Stomach (tissue), 9 donors: Measurements from ENCODE around the gene C2CD2. TPM values are rescaled to one million over a fixed set of nuclear protein-coding genes. Genes with fewer than 3 reads are reported as not detected.

Source experiments
- DNase-seq, 2 donors: peaks; one replicate each; pipeline versions ENCODE4 v3.0.0 to v3.0.0-alpha.2; 2013 to 2019
- H3K27ac ChIP-seq, 5 donors: fragments of 200-600 bp in 4 of 5; sonication (generic) in 4 of 5; one replicate each; pipeline ENCODE4 v1.5.1; 2013 to 2019; ENCODE audit warnings: mild to moderate bottlenecking in 1 of 5, moderate library complexity in 1 of 5
- H3K27me3 ChIP-seq, 3 donors: fragments of 200-600 bp; sonication (generic); one replicate each; pipeline ENCODE4 v1.5.1; 2017 to 2019; ENCODE audit warnings: mixed run types in 1 of 3
- H3K36me3 ChIP-seq, 4 donors: fragments of 200-600 bp; sonication (generic); 1 replicate in 3 of 4; 2 replicates in 1 of 4; pipeline ENCODE4 v1.5.1; 2016 to 2019
- H3K4me1 ChIP-seq, 4 donors: fragments of 200-600 bp; sonication (generic); one replicate each; pipeline ENCODE4 v1.5.1; 2016 to 2019
- H3K4me3 ChIP-seq, 4 donors: fragments of 200-600 bp; sonication (generic) in 3 of 4; one replicate each; pipeline ENCODE4 v1.5.1; 2016 to 2019; ENCODE audit warnings: mild to moderate bottlenecking in 1 of 4
- H3K9me3 ChIP-seq, 4 donors: fragments of 200-600 bp; sonication (generic); one replicate each; pipeline ENCODE4 v1.5.1; 2016 to 2019
- CTCF ChIP-seq, 7 experiments: fragments of 450-650 bp in 4 of 7; fragments of 200-600 bp in 3 of 7; sonication (generic) in 3 of 7; IDR thresholded peaks; one replicate each; pipeline ENCODE4 v1.5.1; 2016 to 2019; ENCODE audit warnings: antibody characterized with exemption in 7 of 7, control low read depth in 2 of 7, mild to moderate bottlenecking in 1 of 7
- EP300 ChIP-seq: sonication (generic); formaldehyde crosslinking; IDR thresholded peaks from one replicate; pipeline ENCODE4 v1.6.1; 2017; ENCODE audit warnings: antibody characterized with exemption
- POLR2A ChIP-seq, 4 donors: fragments of 450-650 bp; IDR thresholded peaks; one replicate each; pipeline ENCODE4 v1.6.1; 2016; ENCODE audit warnings: antibody characterized with exemption in 4 of 4, control low read depth in 2 of 4, mild to moderate bottlenecking in 1 of 4, moderate library complexity in 1 of 4
- POLR2AphosphoS5 ChIP-seq, 3 donors: sonication (generic); formaldehyde crosslinking; IDR thresholded peaks; one replicate each; pipeline ENCODE4 v1.6.1; 2016; ENCODE audit warnings: antibody characterized with exemption in 3 of 3
- WGBS, 5 donors: extraction: QIAGEN DNeasy Blood & Tissue Kit in 3 of 5; methylation state at CpG; one replicate each; pipeline versions ENCODE4 v1.1.5 to v1.1.7; 2013 to 2018; 5-methylcytosine and 5-hydroxymethylcytosine counted together
- intact Hi-C: fragments of 100-400 bp; cut with DNase I; formaldehyde crosslinking; loops from one replicate; pipeline ENCODE4 v1.15.1; 2023; ENCODE audit warnings: low total_unique reads
- polyA plus RNA-seq, 3 donors: library from polyadenylated mRNA; stranded (reverse); fragments of 200-250 nt; gene quantifications; one replicate each; pipeline ENCODE4 v1.2.3, GENCODE V29; 2013
- total RNA-seq, 5 donors: library from RNA; depleted of rRNA; stranded (reverse); fragments of >200 nt; gene quantifications; one replicate each; pipeline versions ENCODE4 v1.1.0 to v1.2.3, GENCODE V29; 2014 to 2016
- donor health status: healthy with polysubstance abuse.
- donor health status: Bipolar disorder and iron deficiency.
- donor health status: healthy.

Gene C2CD2
- total and polyA plus RNA-seq, 8 donors: 4.6 to 31.9 (median 16.0) TPM

DNA sequence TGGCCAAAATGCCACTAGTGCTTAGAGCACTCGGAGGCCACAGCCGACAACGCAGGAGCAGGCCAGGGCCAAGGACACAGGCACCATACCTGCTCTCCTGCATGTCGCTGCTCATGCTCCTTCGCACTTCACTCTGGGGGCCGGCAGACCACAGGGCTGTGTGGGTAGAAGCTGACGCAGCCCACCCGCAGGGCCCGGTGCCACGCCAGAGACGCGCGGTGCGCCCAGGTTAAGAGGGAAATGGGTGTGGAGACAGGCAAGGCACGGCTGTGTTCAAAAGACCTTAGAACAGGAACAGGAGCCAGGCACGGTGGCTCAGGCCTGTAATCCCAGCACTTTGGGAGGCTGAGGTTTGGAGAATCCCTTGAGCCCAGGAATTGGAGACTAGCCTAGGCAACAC, 61.1 kb downstream of the C2CD2 start:
- intact Hi-C loops: no loop called here
- H3K36me3 ChIP-seq: peaks cover 4 to 64% (median 49%) of the 10 kb centered on the region in 4 donors
- 92 to 98% (median 95%) methylated on average over 12 to 16 of the region's 16 CpGs for WGBS, 5 donors

GRCh38 chr21:41891132-41891531, 62.7 kb downstream of the C2CD2 start:
- Histone ChIP-seq H3K27me3 (no peaks in the 10 kb centered on the region), H3K36me3 (peaks cover 4 to 60% (median 46%) of the 10 kb centered on the region in 4 donors), H3K27ac (no peak overlapping the region), H3K9me3 (no peaks in the 10 kb centered on the region), H3K4me3 (no peak overlapping the region), H3K4me1 (peaks cover 0 to 9% (median 2%) of the 10 kb centered on the region in 4 donors)
- intact Hi-C loops: no loop called here
- DNase-seq: no peak
- TF ChIP-seq EP300 (no peak), POLR2A (IDR thresholded peaks at IDR 0.05) (no peak), CTCF (IDR thresholded peaks at IDR 0.05) (no peak), POLR2AphosphoS5 (IDR thresholded peaks at IDR 0.05) (no peak)
- 78 to 88% (median 80%) methylated on average over 5 of the region's 5 CpGs for WGBS, 5 donors

More for the DNA sequence above, 61.1 kb downstream of the C2CD2 start:
- H3K27ac ChIP-seq: no peak overlapping the region
- H3K4me1 ChIP-seq: peaks cover 0 to 16% (median 6%) of the 10 kb centered on the region in 4 donors
- H3K9me3 ChIP-seq: no peaks in the 10 kb centered on the region
- no peak for DNase-seq
- no peaks in the 10 kb centered on the region for H3K27me3 ChIP-seq
- TF ChIP-seq POLR2A (IDR thresholded peaks at IDR 0.05) (no peak), CTCF (IDR thresholded peaks at IDR 0.05) (no peak), EP300 (no peak), POLR2AphosphoS5 (IDR thresholded peaks at IDR 0.05) (no peak)
- H3K4me3 ChIP-seq: no peak overlapping the region

DNA sequence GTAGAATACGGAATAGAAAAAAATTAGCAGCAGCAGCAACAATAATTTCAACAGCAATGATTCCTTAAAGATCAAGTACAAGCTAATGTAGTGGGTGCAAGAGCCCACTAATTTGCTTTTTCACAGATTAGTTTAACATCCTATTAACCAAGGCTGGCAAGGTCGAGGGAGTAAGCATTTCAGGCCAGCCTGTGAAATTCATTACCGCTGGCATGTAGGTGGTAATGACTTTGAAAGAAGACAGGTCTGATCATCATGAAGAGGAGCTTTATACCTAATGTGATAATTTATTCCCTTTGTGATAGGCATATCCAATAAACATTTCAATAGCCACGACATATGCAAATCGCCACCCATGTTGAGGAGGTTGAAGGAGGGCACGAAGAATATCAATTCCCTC, 63.5 kb downstream of the C2CD2 start:
- Histone ChIP-seq H3K4me1 (peaks cover 0 to 1% (median 0%) of the 10 kb centered on the region in 4 donors), H3K9me3 (no peaks in the 10 kb centered on the region), H3K27me3 (no peaks in the 10 kb centered on the region), H3K36me3 (peaks cover 4 to 56% (median 46%) of the 10 kb centered on the region in 4 donors), H3K4me3 (no peak overlapping the region), H3K27ac (no peak overlapping the region)
- intact Hi-C loops: no loop called here
- WGBS, 5 donors: 62 to 91% (median 76%) methylated on average over 6 of the region's 6 CpGs
- TF ChIP-seq CTCF (IDR thresholded peaks at IDR 0.05): no peak
- TF ChIP-seq POLR2A (IDR thresholded peaks at IDR 0.05): no peak
- TF ChIP-seq POLR2AphosphoS5 (IDR thresholded peaks at IDR 0.05): no peak
- no peak for TF ChIP-seq EP300
- DNase-seq: no peak

- no peaks in the 10 kb centered on the region for H3K9me3 ChIP-seq
- H3K27ac ChIP-seq: no peak overlapping the region
- WGBS, 5 donors: 60 to 92% (median 84%) methylated on average over 11 to 13 of the region's 13 CpGs
- H3K4me3 ChIP-seq: no peak overlapping the region
- H3K4me1 ChIP-seq: no peaks in the 10 kb centered on the region
- intact Hi-C loops: no loop called here
- H3K36me3 ChIP-seq: peaks cover 4 to 41% (median 33%) of the 10 kb centered on the region in 4 donors
- DNase-seq: no peak
- no peaks in the 10 kb centered on the region for H3K27me3 ChIP-seq
- TF ChIP-seq CTCF (IDR thresholded peaks at IDR 0.05): no peak
- TF ChIP-seq EP300: no peak
- TF ChIP-seq POLR2A (IDR thresholded peaks at IDR 0.05): no peak
- no peak for TF ChIP-seq POLR2AphosphoS5 (IDR thresholded peaks at IDR 0.05)
These were observed 65.0 kb downstream of the C2CD2 start for GRCh38 chr21:41888749-41889376.
